HG03064 (cell line): Measurements from ENCODE around the gene CABCOCO1.
"Not testable (repeated sequence)": the region's sequence is repeated elsewhere in the genome, so short reads cannot be mapped to it uniquely, and the experiment has no call there.

Experiments
- ATAC-seq: cut with Tn5 transposase; IDR thresholded peaks from one replicate; pipeline ENCODE4 v1.9.1; 2021; ENCODE audit warnings: low read depth; ENCODE audit not compliant: unreplicated experiment

CABCOCO1 gene

DNA sequence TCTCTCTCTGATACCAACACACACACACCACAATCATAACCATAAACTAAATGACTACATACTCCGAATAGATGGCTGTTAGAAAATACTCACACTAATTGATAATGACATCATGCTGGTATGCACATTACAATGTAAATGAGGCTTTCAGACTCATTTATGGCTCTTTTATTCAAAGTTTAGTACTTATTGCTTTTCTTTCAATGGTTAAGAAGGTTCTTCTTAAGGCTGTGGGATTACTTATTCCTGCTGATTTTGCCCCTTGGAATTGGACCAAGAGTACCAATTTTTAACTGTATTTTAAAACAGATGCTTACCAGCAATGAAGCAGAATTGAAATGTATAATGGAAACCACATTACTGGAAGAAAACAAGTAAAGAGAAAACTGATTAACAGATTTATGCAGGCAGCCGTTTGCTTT, 20.6 kb upstream of the CABCOCO1 start:
- no peak for ATAC-seq

DNA sequence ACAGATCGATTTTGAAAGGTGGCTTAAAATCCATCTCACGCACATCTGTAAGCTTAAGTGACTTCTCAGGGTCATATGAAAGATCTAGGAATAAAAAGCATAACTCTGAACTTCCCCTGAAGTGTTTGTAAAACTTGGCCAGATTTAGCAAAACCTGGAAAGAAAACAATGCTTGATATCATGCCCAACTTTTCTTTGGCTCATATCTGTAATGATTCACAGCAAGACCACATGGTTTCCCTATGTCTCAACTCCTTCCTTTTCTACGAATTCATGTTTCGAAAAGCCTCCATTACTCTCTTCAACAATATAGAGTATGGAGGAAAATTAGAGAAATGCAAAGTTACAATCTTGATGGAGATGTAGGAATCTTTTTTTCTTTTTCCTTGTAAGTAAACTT, 20.1 kb upstream of the CABCOCO1 start:
- no peak for ATAC-seq

DNA sequence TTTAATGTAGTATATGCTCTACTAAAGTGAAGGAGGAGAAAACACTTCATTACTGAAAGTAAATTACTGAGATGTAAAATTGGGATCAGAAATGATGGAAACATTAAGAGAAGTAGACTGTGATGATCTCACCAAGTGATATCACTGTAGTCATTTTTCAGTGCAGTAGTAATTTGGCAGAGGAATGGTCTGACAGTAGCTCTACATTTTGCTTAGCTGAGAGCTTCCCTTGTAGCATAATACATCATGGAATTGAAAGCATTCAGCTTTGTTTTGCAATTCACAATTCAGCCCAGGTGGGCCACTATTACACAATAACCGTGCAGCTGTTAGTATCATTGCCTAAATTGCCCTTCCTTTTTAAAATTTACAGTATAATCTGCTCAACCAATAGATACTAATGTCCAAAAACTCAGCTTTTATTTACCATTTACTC, 19.4 kb upstream of the CABCOCO1 start:
- no peak for ATAC-seq

DNA sequence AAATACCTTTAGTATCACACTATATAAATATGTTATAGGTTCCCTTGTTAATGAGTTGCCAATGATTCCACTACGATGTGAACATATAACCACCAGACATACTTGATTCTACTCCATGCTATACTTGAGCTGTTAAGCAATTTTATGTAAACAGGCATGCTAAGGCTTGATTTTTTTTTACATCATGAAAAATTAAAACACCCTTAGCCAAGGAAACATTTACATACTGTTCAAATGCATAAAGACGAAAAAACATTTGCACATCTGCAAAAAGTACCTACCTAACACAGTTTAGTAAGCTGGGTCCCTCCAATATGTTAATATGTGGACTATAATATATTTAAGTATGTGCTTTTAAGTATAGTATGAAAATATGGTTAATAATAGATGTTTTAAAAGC, 9.0 kb upstream of the CABCOCO1 start:
- ATAC-seq: no peak

DNA sequence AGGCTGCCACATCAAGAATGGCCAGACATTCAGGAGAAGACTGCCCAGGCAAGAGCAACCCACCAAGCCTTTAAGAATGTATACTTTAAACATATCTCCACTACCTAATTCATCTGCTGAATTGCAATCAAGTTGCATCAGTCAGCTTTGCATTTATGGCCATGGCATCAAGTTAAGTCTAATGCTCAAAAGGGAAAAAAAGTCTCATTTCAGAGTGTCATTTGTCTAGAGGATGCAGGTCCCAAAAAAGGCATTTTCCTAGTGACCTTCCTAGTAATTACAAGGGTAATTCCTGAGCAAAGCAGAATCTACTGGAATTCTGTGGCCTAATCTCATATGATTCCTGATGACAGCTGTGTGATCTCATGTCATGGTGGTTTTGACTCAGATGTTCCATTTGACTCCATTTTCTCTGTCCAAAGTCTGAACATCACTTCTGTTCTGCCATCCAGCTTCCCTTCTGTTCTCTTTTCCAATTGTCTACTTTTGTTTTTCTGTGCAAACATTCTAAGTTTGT, 7.3 kb upstream of the CABCOCO1 start:
- ATAC-seq: no peak

DNA sequence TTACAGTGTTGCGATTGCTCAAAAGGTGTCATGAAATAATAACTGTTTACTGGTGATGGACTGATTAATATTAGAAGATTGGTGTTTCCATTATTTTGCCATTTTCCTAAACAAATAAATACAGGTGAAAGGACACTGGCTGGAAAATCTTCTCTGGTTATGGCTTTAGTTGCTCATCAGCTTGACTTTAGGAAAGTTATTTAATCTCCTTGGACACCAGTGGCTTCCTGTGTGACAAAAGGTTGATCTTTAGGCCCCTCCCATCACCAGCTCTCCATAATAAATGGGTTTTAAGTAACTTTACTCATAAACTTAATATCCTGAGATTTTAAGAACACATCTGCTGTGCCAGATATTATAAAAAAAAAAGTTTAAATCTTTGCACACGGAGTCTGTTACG, 737 bp downstream of the CABCOCO1 start:
- no peak for ATAC-seq

DNA sequence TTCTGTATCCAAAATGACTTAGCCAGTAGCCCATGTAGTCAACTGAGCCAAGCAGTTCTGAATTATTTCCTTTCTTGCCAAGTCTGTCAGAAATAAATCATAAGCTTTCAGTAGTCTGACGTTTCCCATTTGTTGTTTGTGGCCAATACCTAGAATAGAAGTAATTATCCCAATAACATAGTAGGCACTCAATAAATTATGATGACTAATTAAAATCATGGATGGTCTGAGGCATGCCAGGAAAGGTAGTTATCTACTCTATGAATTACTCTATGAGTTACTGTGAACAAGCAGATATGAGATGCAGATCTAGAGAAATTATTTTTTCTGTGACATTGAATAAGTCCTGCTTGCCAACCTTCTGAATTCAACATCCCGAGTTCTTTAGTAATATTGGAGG, 2.3 kb downstream of the CABCOCO1 start:
- ATAC-seq: no peak

DNA sequence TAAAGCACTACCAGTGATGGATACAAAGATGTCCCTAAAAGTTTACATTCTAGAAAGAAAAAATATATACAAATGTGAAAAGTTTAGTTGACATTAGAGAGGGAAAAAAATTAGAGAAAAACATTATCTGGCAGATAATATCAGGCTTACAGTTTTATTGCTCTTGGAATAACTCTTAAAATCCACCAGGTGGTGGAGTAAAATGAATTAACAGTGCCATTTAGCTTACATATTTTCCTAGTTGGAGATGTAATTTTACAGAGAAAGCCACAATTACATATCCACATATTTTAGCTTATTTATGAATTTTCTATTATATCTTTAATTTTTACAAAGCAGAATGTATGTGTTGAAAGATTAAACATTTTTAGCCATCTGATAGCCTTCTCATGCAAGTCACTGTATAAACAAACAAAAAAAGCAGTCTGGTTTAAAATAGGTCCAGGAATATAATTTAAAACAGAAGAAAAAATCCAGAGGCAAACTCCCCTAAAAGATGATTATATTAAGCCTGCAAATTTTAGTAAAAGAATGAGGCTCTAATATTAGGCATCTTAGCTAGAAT, 6.5 kb downstream of the CABCOCO1 start:
- ATAC-seq: no peak

DNA sequence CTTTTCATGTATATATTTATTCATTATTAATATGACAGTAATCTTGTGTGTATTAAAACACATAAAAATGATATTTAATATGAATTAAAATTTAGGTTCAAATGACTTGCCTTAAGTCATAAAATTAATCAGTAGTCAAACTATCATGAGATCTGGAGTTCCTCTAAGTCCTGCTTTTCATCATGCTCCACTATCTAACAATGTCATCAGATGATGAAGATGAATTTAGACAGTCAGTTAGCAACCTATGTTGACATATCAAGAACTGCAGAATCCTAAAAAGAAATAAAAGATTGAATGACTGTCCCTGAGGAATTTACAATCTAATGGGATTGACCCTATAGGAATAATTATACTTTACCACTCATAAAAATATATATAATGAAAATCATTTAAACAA, 7.1 kb downstream of the CABCOCO1 start:
- no peak for ATAC-seq

DNA sequence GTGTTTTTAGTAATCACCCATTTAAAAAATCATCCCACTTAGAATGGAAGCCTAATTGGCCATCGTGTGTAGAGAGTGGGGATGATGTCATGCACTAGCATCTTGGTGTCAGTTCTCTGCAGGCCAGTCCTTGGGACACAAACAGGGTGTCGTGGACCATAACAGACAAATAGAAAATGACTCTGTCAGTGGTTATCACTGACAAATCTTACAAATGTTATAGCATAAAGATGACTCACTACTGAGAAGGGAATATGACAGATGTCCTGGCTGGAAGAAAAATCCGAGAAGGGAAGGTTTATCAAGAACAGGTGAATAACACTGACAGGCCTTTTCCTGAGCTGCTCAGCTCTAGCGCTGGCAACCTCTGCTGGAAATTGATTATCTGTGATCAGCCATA, 10.6 kb downstream of the CABCOCO1 start:
- ATAC-seq: no peak

DNA sequence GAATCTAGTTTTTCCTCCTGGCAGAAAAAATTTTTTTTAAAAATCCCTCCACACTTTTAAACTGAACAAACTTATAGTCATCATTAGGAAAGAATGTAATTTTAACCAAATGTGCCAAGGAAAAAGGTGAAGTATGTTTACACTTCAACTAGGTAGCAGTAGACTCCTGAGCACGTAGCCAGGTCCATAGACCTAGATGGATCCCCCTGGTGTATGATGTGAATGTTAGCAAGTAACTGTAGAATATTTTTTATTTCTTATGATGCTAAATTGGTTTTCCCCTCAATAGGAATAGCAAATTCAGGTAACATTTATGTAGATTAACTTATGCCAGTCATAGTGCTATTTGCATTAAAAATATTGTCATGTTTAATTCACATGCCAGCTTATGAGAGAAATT, 19.6 kb downstream of the CABCOCO1 start:
- no peak for ATAC-seq

DNA sequence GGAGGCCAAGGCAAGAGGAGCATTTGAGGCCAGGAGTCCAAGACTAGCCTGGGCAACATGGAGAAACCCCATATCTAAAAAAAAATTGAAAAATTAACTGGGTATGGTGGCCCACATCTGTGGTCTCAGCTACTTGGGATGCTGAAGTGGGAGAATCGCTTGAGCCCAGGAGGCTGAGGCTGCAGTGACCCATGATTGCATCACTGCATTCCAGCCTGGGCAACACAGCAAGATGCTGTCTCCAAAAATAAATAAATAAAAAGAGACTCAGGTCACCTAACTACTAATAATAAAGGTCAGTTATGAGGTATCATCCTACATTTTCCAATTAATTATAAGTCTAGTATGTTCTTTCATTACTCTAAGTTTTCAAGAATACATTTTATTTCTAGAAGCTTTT, 20.6 kb downstream of the CABCOCO1 start:
- ATAC-seq: no peak

DNA sequence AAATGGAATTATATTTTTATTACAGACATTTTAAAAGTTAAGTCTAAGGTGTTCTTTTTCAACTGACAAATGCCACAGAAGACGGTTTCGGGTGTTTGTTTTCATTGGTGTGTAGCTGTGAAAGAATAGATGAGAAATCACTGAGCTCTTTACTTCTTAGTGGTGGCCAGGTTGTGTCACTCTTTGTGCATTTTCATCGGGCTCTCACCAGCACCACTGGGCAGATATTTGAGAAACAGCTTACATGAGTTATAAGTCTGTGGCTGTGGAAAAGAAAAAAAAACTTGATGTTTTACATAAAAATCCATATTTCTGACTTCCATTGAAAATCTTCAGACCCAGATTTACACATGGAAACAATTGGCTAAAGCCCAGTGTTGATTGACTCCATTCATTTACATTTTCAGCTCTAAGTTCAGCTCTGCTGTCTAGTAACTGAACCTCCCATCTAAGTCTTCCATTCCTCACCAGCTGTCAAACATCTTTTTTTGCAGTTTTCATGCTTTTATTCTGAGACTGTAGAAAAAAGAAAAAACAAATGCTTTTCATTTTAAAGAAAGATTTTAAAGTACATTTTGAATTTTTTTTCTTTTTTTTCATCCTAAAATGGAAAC, 22.3 kb downstream of the CABCOCO1 start:
- no peak for ATAC-seq

DNA sequence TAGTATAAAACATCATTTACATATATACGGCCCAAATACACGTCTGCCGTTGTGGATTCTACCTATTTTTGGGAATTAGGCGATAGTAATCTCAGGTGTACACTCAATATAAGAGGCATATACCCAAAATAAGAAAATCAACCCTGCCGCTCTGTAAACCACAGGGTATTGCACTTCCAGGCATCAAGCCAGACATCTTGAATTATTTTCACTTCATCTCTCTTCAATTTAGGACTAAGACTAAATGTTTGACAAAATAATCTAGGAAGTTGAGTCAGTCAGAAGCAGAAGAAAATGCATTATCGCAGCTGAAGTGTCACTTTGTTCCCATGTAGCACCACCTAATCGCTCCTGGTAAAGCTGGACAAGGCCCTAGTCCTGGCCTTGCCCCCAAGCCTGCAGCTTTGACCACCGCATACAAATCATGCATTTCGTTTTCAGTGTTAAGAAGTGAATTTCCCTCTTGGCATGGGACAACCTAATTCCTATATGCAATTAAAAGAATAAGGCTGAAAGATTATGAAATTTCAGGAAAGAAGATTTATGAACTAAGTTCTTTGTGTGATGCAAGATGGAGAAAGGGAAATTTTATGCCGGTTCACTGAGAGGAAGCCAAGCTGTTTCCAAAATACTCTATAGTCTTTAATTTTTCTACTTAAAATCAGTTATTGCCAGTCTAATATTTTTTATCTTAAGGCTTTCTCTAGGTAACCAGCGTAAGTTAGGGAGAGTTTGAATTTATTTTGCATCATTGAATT, 26.0 kb downstream of the CABCOCO1 start:
- ATAC-seq: no peak

DNA sequence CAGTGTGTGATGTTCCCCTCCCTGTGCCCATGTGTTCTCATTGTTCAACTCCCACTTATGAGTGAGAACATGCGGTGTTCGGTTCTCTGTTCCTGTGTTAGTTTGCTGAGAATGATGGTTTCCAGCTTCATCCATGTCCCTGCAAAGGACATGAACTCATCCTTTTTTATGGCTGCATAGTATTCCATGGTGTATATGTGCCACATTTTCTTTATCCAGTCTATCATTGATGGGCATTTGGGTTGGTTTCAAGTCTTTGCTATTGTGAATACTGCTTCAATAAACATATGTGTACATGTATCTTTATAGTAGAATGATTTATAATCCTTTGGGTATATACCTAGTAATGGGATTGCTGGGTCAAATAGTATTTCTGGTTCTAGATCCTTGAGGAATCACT, 28.9 kb downstream of the CABCOCO1 start:
- ATAC-seq: not testable (repeated sequence)

DNA sequence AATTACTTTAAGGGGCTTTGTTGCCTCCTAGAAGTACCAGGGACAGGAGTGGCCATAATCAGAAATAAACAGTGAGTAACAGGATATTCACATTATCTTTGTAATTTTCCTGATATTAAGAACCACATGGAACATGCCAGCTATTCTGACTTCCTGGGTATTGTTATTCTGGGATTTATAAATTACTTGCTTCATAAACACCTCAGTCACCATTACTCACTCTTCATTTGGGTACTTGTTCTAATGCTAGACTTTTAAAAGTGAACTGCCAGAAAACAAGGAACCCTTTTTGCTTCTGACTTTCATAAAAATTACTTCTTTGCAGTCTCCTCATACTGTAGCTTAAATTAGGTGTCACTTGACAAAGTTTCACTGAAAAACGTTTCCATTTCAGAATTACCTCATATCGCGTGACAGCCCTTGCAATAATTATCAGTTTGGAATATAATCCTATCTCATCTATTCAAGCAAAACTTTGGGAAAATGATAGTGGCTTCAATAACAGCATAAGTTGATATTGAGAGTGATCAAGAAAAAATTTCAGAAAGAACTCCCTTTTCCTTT, 29.8 kb downstream of the CABCOCO1 start:
- no peak for ATAC-seq

DNA sequence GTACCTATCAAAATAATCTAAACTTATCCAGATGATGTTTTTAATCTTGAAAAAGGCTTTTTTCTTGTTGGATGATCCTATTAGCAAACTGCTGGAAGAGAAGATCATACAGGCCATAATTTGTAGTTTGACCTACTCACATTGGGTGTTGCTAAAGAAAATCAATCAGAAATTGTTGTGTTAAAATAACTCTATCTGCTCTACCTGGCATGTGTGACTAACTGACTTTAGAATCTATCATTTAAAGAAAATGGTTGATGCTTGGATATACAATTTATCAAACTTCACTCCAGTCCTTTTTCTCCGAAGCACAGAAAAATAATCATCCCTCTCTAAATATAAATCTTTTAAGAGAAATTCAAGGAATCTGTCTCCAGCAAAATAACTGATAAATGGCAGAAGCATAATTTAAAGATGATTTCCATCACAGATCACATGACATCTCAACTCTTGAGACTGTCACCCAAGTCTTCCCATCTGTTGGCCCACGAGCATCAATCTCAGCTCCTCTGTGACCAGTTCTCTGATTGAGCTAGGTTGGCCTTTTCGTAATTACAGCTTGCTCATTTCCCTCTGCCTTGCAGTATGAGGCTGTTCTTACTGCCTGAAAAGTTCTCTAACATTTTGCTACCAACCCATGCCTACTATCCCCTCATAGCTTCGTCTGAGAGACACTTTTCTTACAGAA, 36.4 kb downstream of the CABCOCO1 start:
- no peak for ATAC-seq

DNA sequence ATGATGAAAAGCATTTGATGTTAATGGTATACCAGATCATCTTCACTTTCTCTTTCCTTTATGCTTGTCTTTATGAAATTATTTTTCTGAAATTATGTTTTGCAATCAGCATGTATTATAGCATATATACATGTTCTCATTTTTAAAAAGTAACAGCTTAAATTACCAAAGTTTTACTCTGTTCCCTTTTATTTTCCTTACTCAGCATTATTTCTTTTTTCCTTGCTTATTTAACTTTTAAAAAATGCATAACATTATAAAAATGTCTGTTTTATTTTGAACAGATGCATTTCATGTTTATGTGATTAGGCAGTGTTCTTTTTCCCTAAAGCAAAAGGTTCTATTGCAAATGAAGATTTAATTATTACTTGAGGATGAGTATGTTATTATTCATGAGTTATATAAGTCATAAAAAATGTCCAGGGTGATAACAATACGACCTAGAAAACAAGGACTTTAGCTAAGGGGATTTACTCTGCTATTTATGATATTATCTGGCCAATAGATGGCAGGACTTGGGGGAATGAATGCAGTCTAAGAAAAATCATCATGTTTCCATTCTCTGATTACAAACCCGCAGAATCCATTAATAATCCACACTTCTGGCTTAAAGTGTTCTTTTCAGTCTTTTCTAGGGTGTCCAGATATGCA, 38.5 kb downstream of the CABCOCO1 start:
- no peak for ATAC-seq

DNA sequence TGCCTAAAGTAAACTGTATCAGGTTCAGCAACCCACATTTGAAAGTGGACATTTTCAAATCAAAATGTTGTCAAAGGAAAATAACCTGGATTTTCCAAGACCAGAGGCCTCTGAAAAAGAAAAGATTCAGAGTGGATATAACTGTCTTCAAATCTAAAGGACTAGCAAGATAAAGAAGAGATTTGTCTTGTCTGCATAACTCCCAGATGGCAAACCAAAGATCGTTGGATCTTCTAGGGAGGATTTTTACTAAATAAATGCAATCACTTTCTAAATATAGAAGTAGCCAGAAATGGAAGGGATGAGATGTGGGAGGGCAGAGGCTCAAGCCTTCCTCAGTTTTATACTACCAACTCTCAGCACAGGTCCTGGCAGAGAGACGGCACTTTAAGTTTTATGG, 39.0 kb downstream of the CABCOCO1 start:
- ATAC-seq: no peak

DNA sequence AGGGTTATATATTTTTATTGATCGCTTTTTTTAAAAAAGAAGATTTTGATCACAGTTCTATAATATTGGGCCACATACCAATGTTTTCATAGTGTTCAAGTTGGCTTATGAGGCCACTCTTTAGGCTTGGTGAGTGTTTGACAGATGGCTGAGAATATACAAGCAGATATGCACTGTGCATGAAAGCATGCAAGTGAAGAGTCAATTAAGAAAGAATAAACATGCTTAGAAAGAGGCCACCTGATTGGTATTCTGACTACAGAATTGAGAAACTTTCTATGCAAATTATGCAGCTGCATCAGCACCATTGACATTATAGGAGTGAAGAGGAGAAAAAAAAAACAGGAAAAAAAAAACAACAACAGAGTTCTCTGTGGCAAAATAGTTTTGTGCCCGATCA, 39.9 kb downstream of the CABCOCO1 start:
- no peak for ATAC-seq
